Fibroblast of lung (primary cell): ENCODE results near the gene C1orf50. TPM values are rescaled to one million over a fixed set of nuclear protein-coding genes. Genes with fewer than 3 reads are reported as not detected.
"Not testable (repeated sequence)": the region's sequence is repeated elsewhere in the genome, so short reads cannot be mapped to it uniquely, and the experiment has no call there.

ENCODE experiments used
- DNase-seq, 2 donors: peaks; one replicate each; pipeline versions ENCODE4 v3.0.0 to v3.0.0-alpha.2; 2010; ENCODE audit warnings: low read depth in 2 of 2
- H2AFZ ChIP-seq: 2 replicates; pipeline ENCODE4 v1.5.1; 2012; ENCODE audit warnings: low read length, control low read depth, inconsistent platforms
- H3K27ac ChIP-seq: 2 replicates; pipeline ENCODE4 v1.5.1; 2011; ENCODE audit warnings: low read length, control low read depth; ENCODE audit not compliant: insufficient read depth
- H3K27me3 ChIP-seq: 2 replicates; pipeline ENCODE4 v1.5.1; 2011; ENCODE audit warnings: mild to moderate bottlenecking, low read length; ENCODE audit not compliant: control insufficient read depth, insufficient read depth
- H3K36me3 ChIP-seq: 2 replicates; pipeline ENCODE4 v1.5.1; 2011; ENCODE audit warnings: low read length; ENCODE audit not compliant: control insufficient read depth, insufficient read depth
- H3K4me1 ChIP-seq: 2 replicates; pipeline ENCODE4 v1.5.1; 2011; ENCODE audit warnings: low read length; ENCODE audit not compliant: control insufficient read depth, insufficient read depth; ENCODE audit errors: extremely low read depth
- H3K4me2 ChIP-seq: 2 replicates; pipeline ENCODE4 v1.5.1; 2011; ENCODE audit warnings: low read length, control low read depth; ENCODE audit not compliant: insufficient read depth; ENCODE audit errors: extremely low read depth
- H3K4me3 ChIP-seq, 4 experiments: fragments of 200-600 bp in 1 of 4; sonication (generic) in 1 of 4; replicated peaks in 1 of 4; 2 replicates each; pipeline ENCODE4 v1.5.1; 2011 to 2016; ENCODE audit warnings: low read length in 4 of 4, low read depth in 3 of 4, mild to moderate bottlenecking in 3 of 4, control low read depth in 2 of 4, inconsistent platforms in 1 of 4, mixed read lengths in 1 of 4; ENCODE audit not compliant: insufficient read depth in 1 of 4; ENCODE audit errors: control extremely low read depth in 1 of 4
- H3K79me2 ChIP-seq: 2 replicates; pipeline ENCODE4 v1.5.1; 2012; ENCODE audit warnings: mild to moderate bottlenecking, low read length, inconsistent platforms; ENCODE audit not compliant: control insufficient read depth, insufficient read depth
- H3K9ac ChIP-seq: 2 replicates; pipeline ENCODE4 v1.5.1; 2011; ENCODE audit warnings: mild to moderate bottlenecking, low read length, control low read depth; ENCODE audit not compliant: insufficient read depth
- H3K9me3 ChIP-seq: 2 replicates; pipeline ENCODE4 v1.5.1; 2012; ENCODE audit warnings: low read depth, low read length; ENCODE audit not compliant: control insufficient read depth, insufficient read depth
- H4K20me1 ChIP-seq: 2 replicates; pipeline ENCODE4 v1.5.1; 2011; ENCODE audit warnings: low read length; ENCODE audit not compliant: control insufficient read depth, insufficient read depth; ENCODE audit errors: extremely low read depth
- EZH2 ChIP-seq: IDR thresholded peaks from 2 replicates; pipeline ENCODE4 v1.5.1; 2012; ENCODE audit warnings: low read length, control low read depth, mild to moderate bottlenecking; ENCODE audit errors: missing control alignments
- polyA plus RNA-seq, 2 donors: library from polyadenylated mRNA; depleted of rRNA in 1 of 2; stranded (reverse) in 1 of 2; unstranded in 1 of 2; fragments of >200 nt; gene quantifications; 2 replicates each; pipeline ENCODE4 v1.2.1, GENCODE V29; 2011 to 2012; ENCODE audit warnings: missing spikeins in 1 of 2
- total RNA-seq: library from RNA; depleted of rRNA; stranded (reverse); fragments of >200 nt; gene quantifications from 2 replicates; pipeline ENCODE4 v1.2.1, GENCODE V29; 2014
- TF ChIP-seq, protein P1 (sequence below), 2 donors: IDR thresholded peaks in 1 of 2; conservative IDR thresholded peaks in 1 of 2; 1 replicate in 1 of 2; 2 replicates in 1 of 2; pipeline ENCODE4 v1.5.1; 2011 to 2012; ENCODE audit warnings: low read length in 2 of 2, control low read depth in 1 of 2, inconsistent platforms in 1 of 2, low read depth in 1 of 2, mild to moderate bottlenecking in 1 of 2

The C1orf50 gene
- total and polyA plus RNA-seq, 2 donors (not counting 1 experiment from before 2014, with no cell fraction given) = 5.9 to 9.5 TPM

DNA sequence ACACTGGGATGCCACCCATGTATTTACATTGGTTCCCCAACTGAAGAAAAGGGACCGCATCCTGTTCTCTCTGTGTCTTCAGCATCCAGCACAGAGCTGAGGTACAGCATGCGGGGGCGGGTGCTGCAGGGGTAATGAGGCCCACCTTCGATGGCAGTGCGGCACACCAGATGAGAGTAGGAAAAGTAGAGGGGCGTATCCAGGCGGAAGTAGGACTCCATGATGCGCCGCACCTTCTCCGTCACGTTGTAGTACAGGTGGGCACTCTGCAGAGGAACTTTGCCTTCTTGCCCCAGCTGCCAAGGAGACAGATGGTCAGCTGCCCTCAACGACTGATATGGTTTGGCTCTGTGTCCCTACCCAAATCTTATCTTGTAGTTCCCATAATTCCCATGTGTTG lies 17.0 kb upstream of the C1orf50 start:
- Histone ChIP-seq H3K79me2 (no peaks in the 10 kb centered on the region), H3K4me2 (no peak overlapping the region), H3K9me3 (no peaks in the 10 kb centered on the region), H4K20me1 (peaks cover 2% of the 10 kb centered on the region), H3K4me3 (no peak overlapping the region), H3K36me3 (peaks cover 43% of the 10 kb centered on the region), H3K27ac (no peak overlapping the region), H3K4me1 (peaks cover 2% of the 10 kb centered on the region), H2AFZ (no peak overlapping the region), H3K9ac (no peak overlapping the region), H3K27me3 (no peaks in the 10 kb centered on the region)
- TF ChIP-seq, protein P1, sequence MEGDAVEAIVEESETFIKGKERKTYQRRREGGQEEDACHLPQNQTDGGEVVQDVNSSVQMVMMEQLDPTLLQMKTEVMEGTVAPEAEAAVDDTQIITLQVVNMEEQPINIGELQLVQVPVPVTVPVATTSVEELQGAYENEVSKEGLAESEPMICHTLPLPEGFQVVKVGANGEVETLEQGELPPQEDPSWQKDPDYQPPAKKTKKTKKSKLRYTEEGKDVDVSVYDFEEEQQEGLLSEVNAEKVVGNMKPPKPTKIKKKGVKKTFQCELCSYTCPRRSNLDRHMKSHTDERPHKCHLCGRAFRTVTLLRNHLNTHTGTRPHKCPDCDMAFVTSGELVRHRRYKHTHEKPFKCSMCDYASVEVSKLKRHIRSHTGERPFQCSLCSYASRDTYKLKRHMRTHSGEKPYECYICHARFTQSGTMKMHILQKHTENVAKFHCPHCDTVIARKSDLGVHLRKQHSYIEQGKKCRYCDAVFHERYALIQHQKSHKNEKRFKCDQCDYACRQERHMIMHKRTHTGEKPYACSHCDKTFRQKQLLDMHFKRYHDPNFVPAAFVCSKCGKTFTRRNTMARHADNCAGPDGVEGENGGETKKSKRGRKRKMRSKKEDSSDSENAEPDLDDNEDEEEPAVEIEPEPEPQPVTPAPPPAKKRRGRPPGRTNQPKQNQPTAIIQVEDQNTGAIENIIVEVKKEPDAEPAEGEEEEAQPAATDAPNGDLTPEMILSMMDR (conservative IDR thresholded peaks at IDR 0.05 in 1 of 2, IDR thresholded peaks at IDR 0.05 in 1 of 2; ENCODE audit: low read depth in 1 of 2, low read length in 2 of 2) = no peak
- no peak for TF ChIP-seq EZH2
- no peak for DNase-seq

GRCh38 chr1:42751511-42752070 lies 15.5 kb upstream of the C1orf50 start:
- H3K9me3 ChIP-seq, H3K79me2 ChIP-seq, H3K4me1 ChIP-seq, H3K4me3 ChIP-seq, DNase-seq, H3K4me2 ChIP-seq, H4K20me1 ChIP-seq, H2AFZ ChIP-seq, H3K27me3 ChIP-seq, H3K27ac ChIP-seq, H3K9ac ChIP-seq: not testable (repeated sequence)
- H3K36me3 ChIP-seq = peaks cover 45% of the 10 kb centered on the region

- H3K27me3 ChIP-seq = no peaks in the 10 kb centered on the region
- TF ChIP-seq, protein P1 (conservative IDR thresholded peaks at IDR 0.05 in 1 of 2, IDR thresholded peaks at IDR 0.05 in 1 of 2; ENCODE audit: low read depth in 1 of 2, low read length in 2 of 2) = no peak
- TF ChIP-seq EZH2 = no peak
- no peak overlapping the region for H3K4me3 ChIP-seq
- no peak overlapping the region for H2AFZ ChIP-seq
- no peaks in the 10 kb centered on the region for H3K9me3 ChIP-seq
- H3K27ac ChIP-seq = no peak overlapping the region
- no peak for DNase-seq
- H4K20me1 ChIP-seq = peaks cover 2% of the 10 kb centered on the region
- H3K9ac ChIP-seq = no peak overlapping the region
- H3K36me3 ChIP-seq = peaks cover 45% of the 10 kb centered on the region
- no peak overlapping the region for H3K4me2 ChIP-seq
- peaks cover 2% of the 10 kb centered on the region for H3K4me1 ChIP-seq
- H3K79me2 ChIP-seq = no peaks in the 10 kb centered on the region
Observed at GRCh38 chr1:42752284-42752683, 14.8 kb upstream of the C1orf50 start.
